ENCODE measurements around the gene PAN2.
"Not testable (repeated sequence)": the region's sequence is repeated elsewhere in the genome, so short reads cannot be mapped to it uniquely, and the experiment has no call there.

The PAN2 gene, protein sequence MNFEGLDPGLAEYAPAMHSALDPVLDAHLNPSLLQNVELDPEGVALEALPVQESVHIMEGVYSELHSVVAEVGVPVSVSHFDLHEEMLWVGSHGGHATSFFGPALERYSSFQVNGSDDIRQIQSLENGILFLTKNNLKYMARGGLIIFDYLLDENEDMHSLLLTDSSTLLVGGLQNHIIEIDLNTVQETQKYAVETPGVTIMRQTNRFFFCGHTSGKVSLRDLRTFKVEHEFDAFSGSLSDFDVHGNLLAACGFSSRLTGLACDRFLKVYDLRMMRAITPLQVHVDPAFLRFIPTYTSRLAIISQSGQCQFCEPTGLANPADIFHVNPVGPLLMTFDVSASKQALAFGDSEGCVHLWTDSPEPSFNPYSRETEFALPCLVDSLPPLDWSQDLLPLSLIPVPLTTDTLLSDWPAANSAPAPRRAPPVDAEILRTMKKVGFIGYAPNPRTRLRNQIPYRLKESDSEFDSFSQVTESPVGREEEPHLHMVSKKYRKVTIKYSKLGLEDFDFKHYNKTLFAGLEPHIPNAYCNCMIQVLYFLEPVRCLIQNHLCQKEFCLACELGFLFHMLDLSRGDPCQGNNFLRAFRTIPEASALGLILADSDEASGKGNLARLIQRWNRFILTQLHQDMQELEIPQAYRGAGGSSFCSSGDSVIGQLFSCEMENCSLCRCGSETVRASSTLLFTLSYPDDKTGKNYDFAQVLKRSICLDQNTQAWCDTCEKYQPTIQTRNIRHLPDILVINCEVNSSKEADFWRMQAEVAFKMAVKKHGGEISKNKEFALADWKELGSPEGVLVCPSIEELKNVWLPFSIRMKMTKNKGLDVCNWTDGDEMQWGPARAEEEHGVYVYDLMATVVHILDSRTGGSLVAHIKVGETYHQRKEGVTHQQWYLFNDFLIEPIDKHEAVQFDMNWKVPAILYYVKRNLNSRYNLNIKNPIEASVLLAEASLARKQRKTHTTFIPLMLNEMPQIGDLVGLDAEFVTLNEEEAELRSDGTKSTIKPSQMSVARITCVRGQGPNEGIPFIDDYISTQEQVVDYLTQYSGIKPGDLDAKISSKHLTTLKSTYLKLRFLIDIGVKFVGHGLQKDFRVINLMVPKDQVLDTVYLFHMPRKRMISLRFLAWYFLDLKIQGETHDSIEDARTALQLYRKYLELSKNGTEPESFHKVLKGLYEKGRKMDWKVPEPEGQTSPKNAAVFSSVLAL

DNA sequence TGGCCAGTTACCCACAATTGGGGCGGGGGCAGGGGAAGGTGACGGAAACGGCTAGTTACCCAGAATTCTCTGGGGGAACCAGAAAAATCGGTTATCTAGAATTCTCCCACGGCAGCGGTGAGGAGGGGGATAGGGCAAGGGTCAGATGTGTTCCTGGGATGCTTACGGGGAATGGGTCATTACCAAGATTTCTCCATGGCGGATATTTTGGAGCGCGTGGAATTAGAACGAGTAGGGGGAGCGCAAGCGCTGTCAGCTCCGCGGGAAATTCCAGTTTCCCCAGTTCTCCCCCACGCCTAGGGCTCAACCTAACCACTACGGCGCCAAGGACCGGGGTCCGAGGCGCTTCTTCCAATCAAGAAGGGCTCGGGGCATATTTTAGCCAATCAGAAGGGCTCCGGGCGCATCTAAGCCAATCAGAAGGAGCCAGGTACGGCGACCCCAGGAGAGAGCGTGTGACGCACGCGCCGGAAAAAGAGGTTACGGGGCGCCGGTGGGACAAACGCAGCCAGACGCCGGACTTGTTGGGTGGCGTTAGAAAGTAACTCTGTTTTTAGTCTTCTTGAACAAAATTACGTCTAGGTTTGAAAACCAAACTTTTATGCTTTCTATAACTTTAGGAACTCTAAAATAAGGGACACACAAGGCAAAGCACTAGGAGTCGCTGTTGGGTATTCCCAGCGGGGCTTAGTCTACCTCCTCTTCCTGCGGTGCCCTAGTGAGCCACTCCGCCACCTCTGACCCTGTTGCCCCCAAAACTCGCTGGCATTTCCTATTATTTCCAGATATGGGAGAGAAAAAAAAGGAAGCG, at the start of gene PAN2:
PAN2 (minus strand) TSS at position 322 of the 811 bp plus-strand sequence. CDS start 906 bp downstream, outside the sequence.
- peak; percentile 100 for DNase-seq

DNA sequence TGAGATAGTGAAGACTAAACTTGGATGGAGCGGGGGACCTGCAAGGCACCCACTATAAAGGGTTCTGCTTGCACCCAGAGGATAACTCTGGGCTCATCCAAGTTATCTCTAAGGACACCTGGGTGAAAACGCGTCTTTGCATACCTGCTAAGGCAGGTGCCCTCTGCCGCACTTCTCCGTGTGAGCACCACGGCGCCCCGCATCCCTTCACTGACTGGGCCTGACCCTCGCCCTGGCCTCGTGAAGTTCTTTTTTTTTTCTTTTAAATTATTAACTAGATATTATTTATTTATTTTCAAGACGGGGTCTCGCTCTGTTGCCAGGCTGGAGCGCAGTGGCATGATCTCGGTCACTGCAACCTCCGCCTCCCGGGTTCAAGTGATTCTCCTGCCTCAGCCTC, 48.8 kb upstream of the PAN2 start:
- no peak for DNase-seq

DNA sequence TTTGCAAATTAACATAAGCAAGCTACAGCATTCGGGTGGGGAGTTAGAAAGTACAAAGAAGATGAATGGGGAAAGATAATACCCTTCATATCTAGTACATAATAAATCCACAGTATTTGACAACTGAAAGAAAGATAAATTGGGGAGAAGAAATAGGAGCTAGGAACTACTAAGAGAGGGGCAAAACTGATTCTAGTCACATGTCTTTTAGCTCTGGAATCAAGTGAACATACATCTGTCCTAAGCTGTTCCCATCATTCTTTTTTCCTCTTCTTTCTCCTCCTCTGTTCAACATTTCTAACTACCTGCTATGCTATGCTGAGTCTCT, 44.2 kb upstream of the PAN2 start:
- no peak for DNase-seq

DNA sequence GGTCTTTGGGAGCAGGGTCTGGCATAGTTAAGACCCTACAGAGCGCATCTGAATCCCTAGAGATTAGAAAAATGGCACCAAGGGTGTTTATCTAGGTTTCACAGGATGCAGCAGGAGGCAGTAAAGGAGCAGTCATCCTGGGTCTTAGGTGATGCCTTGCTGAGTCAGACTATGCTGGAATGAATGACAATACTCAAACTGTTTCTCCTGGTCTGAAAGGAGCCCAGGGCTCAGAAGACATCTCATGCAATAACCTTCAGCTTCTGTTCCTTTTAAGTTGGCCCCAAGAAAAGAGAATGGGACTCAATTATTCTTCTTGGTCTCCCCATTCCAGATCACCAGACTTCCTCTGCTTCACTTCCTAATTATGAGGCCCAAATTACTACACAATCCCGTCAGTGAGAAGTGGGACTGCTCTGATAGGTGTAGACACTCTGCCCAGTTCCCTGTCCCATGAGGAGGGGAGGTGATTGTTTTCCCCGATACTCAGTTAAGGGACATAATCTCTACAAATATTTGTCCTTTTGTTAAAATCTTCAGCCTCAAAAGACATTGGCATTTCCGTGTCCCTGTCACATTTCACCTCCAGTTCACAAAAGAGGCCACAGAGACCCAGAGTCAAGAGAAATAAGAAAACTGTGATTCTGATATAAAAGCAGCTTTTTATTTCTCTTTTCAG, 43.6 kb upstream of the PAN2 start:
- peak; percentile 59 for DNase-seq

DNA sequence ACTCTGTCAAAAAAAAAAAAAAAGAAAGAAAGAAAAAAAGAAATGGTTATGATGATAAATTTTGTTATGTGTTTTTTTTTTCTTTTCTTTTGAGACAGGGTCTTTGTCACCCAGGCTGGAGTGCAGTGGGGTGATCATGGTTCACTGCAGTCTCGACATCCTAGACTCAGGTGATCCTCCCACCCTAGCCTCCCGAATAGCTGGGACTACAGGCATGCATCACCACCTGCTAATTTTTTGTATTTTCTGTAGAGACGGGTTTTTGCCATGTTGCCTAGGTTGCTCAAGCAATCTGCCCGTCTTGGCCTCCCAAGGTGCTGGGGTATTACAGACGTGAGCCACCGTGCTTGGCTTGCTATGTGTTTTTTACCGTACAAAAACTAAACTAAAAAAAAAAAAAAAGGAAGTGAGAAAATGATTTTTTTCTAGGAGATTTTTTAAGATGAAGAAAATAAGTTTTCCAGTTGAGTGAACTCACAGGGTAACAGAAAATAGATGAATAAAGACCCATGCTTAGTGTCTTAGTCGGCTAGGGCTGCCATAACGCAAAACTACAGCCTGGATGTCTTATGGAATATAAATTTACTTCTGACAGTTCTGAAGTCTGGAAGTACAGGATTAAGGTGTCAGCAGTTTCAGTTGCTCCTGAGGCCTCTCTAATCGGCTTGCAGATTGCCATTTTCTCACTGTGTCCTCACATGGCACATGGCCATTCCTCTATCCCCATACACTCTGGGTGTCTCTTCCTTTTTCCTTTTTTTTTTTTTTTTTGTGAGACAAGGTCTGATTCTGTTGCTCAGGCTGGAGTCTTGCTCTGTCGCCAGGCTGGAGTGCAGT, 42.0 kb upstream of the PAN2 start:
- DNase-seq = no peak

DNA sequence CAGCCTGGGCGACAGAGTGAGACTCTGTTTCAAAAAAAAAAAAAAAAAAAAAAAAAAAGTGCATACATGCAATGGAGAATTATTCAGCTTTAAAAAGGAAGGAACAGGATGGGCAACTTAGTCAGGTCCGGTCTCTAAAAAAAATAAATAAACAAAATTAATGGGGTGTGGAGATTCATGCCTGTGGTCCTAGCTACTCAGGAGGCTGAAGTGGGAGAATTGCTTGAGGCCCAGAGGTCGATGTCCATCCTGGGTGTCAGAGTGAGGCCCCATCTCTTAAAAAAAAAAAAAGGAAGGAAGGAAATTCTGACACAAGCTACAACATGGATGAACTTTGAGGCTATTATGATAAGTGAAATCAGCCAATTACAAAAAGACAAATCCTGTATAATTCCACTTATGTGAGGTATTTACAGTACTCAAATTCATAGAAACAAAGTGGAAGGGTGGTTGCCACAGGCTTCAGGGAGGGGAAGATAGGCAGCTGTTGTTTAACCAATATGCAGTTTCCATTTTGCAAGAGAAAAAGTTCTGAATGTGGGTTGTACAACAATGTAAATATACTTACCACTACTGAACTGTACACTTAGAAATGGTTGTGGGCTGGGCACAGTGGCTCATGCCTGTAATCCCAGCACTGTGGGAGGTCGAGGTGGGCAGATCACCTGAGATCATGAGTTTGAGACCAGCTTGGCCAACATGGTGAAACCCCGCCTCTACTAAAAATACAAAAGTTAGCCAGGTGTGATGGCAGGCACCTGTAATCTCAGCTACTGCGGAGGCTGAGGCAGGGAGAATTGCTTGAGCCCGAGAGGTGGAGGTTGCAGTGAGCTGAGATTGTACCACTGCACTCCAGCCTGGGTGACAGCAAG, 41.2 kb upstream of the PAN2 start:
- no peak for DNase-seq

DNA sequence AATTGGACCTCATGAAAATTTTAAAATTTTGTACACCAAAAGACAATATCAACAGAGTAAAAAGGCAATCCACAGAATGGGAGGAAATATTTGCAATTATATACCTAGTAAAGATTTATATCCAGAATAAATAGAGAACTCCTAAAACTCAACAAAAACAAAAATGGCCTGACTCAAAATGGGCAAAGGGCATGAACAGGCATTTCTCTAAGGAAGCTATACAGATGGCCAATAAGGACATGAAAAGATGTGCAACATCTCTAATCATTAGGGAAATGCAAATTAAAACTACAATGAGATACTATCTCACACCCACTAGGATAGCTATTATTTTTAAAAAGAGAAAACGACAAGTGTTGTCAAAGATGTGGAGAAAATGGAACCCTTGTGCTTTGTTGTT, 39.7 kb upstream of the PAN2 start:
- DNase-seq = no peak

DNA sequence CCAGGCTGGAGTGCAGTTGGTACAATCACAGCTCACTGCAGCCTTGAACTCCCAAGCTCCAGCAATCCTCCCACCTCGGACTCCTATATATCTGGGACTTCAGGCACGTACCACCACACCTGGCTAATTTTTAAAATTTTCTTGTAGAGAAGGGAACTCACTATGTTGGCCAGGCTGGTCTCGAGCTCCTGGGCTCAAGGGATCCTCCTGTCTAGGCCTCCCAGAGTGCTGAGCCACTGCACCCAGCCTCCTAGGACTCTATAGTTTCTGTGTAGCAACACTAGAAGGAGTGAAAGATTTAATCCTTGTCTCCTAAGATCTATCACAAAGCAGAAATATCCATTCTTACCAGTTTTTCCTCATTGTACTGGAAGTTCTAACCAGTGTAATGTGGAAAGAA, 33.1 kb upstream of the PAN2 start:
- no peak for DNase-seq

DNA sequence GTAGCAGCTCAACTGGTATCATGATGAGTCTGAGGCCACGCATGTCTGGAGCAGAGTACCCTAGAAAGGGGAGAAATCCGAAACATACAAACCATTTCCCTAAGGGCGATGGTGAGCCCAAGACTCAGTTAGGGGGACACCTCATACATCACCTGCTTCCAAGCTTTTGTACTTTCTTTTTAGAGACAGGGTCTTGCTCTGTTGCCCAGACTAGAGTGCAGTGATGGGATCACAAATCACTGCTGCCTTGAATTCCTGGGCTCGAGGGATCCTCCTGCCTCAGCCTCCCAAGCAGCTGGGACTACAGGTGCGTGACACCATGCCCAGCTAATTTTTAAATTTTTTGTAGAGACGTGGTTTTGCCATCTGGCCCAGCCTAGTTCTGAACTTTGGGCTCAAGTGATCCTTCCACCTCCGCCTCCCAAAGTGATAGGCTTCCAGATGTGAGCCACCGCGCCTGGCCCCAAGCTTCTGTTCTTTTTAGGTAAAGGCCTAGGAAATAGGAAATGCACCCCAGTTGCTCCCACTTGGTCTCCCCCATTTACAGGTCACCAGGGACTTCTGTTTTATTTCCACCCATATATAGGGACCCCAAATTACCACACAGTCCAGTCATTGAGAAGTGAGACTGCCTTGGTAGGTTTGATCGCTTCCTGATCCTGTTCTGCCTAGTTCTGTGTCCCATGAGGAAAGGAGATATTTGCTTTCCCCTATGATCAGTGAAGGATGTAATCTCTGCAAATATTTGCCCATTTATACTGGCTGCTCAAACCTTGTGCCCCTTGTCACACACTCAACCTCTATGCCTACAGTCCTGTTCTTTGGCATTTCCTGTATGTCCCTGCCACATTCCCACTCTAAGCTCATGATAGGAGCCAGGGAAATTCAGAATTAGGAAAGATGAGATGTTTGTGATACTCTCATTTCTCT, 28.6 kb upstream of the PAN2 start, which contains the start of gene APOF:
APOF (minus strand) TSS at position 728 of the 930 bp plus-strand sequence; CDS start at position 616, 112 bp downstream.
- no peak for DNase-seq

DNA sequence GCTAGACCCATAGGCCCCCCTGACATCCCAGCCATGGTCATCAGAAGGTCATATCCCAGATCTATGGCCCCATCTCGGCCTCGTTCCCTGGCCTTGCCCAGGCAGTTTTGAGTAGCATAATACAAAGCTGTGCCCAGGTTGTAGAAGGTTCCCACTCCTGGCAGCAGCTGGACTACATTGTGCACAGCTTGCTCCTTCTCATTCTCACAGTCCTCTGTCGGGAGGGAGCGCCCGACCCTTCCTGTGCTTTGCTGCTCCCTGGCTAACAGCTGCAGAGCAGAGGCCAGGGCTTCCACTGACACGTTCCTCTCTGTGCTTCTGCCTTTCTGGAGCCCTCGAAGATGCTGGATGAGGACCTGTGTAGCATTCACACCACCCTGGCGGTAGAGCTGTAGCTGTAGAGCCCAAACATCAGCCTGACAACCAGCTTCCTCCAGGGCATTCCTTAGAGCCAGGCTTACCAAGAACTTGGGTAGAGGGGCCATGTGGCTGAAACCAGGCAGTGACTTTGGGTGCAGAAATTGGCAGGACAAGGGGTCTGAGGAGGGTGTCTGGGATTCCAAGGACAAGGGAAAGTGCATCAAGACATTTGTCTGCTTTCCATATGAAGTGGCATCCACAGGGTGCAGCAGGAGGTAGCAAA, 27.8 kb upstream of the PAN2 start:
- no peak for DNase-seq

DNA sequence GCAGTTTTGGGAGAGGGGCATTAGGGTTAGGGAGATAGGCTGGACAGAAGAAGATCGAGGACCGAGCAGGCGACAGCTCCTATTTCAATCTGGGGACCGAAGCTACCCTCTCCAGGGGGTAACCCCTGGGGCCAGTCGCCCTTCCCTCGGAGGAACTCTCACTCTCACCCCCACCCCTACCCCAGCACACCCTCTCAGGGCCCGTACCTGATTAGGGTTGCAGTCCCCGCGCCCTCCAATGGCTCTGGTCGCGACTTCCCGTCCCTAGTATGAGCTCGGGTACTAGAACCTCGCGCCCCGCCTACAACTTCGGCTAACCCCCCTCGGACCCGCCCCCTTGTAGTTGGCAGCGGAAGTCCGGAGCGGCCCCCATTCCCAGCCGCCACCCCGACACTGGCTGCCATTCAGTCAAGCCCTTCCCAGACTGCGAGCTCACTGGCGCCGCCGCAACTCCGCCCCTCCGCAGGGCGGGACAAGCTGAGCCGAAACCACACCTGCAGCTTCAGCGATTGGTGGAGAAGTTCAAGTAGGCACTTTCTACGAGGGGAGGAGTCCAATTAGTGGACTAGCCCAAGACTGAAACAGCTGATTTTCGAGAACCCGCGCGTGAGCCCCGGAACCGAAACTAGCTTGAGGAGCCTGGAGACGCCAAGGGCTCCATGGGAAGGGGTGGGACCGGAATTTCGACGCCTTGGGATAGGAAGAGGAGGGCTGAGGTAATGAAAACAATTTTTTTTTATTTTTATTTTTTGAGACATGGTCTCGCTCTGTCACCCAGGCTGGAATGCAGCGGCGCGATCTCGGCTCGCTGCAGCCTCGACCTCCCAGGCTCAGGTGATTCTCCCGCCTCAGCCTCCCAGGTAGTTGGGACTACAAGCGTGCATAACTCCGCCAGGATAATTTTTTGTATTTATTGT, 26.3 kb upstream of the PAN2 start, which contains the start of gene STAT2:
STAT2 (minus strand) TSS at position 257 of the 917 bp plus-strand sequence. CDS start 3,536 bp downstream, outside the sequence.
- DNase-seq = peak; percentile 100

DNA sequence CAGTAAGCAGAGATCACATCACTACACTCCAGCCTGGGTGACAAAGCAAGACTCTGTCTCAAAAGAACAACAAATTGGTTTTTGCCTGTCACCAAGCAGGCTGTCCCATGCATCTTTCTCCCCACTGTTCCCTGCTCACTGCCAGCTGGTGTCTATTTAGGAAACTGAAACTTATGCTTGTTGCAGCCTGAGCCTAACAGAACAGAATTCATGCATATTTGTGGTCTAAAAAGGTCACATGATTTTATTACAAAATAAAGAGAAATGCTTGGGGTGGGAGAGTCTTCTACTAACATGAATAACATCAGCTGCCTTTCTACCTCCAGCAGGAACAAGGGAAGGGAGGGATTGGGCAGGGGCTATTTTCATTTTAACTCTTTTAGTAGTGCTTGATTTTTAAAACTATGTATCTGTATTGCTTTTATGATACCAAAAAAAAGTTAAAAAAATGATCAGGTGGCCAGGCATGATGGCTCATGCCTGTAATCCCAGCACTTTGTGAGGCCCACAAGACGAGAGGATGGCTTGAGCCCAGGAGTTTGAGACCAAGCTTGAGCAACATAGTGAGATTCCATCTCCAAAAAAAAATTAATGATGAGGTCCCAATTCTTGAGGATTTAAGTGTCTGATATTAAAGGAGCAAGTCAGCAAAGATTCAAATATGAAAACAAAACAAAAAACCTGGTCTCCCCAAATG, 25.2 kb upstream of the PAN2 start:
- peak; percentile 60 for DNase-seq

DNA sequence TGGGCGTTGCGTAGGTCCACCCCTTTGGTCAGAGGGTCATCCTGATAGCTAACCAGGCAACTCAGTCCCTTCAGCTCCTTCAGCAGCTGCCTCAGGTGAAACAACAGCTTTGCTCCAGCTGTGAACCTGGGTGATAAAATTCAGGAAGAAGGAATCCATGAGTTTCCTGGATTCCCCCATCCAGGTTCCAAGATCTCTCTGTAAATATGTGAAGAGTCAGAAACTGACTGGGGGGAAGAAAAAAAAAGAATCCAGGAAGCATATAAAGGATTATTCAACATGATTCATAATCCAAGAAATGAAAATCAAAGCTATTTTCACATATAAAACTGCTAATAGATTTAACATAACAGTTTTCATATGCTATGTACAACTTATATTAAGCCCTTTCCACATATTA, 17.5 kb upstream of the PAN2 start:
- DNase-seq = no peak

DNA sequence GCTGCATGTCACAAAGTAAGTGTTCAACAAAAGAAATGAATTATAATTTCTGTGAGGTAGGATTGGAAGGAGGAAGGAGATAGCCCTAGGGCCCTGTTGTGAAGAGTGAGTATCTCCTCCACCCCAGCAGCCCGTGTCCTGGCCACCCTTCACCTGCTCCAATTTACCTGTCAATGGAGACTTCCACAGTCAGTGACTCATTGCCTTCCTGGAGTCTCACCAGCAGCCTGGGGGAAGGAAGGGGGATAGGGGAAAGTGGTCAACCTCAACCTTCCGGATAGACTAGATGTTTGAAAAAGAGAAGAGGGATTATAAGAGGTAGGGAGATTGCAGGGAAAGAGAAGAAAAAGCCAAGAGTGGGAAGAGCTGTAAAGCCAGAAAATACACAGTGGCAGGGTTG, 16.9 kb upstream of the PAN2 start:
- DNase-seq = no peak

DNA sequence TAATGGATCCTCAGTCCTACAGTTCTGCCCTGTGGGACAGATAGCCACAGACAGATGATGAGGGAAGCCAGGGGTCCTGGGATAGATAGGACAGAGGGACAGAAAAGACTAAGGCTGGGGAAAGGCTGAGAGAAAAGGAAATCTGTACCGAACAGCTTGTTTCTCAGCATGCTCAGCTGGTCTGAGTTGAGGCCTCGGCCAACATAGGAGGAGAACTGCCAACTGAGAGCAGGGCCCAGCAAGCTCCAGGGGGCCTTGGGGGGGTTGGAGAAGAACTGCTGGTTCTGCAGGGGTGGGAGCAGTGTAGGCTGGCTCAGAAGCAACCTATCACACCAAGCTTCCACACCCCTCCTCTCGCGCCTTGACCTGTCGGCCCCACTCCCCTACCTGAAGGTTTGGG, 15.0 kb upstream of the PAN2 start:
- no peak for DNase-seq

DNA sequence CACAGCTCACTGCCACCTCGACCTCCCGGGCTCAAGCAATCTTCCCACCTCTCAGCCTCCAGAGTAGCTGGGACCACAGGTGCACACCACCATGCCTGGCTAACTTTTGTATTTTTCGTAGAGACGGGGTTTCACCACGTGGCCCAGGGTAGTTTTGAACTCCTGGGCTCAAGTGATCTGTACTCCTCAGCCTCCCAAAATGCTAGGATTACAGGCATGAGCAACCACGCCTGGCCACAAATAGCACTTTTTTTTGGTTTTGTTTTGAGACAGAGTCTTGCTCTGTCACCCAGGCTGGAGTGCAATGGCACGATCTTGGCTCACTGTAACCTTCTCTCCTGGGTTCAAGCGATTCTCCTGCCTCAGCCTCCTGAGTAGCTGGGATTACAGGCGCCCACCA, 13.5 kb upstream of the PAN2 start:
- not testable (repeated sequence) for DNase-seq
